HUDEP-2 (cell line): Measurements from ENCODE around the gene CHRNA5.
"Not testable (repeated sequence)": the region's sequence is repeated elsewhere in the genome, so short reads cannot be mapped to it uniquely, and the experiment has no call there.

Experiments used
- DNase-seq, 76 experiments: peaks; one replicate each; lab custom pipeline; 2025; ENCODE audit not compliant: unreplicated experiment in 76 of 76; lab: John Stamatoyannopoulos, UW

CHRNA5 gene

GRCh38 chr15:78565097-78565950 lies at the start of gene CHRNA5:
Gene CHRNA5 (plus strand): TSS chr15:78565520. CDS start chr15:78565720, 200 bp downstream.
- peak in 75 of 76 experiments; percentile 12 to 95 (median 82) for DNase-seq

- not testable (repeated sequence) for DNase-seq
Observed at GRCh38 chr15:78520035-78520434, 45.3 kb upstream of the CHRNA5 start.

GRCh38 chr15:78524230-78524629 lies 41.1 kb upstream of the CHRNA5 start:
- no peak for DNase-seq

GRCh38 chr15:78527325-78527724 lies 38.0 kb upstream of the CHRNA5 start:
- no peak for DNase-seq

GRCh38 chr15:78533331-78533730 lies 32.0 kb upstream of the CHRNA5 start:
- no peak for DNase-seq

- no peak for DNase-seq
Observed at GRCh38 chr15:78536134-78536533, 29.2 kb upstream of the CHRNA5 start.

GRCh38 chr15:78537266-78537905 lies 27.9 kb upstream of the CHRNA5 start:
- DNase-seq, result no peak

- no peak for DNase-seq
Observed at GRCh38 chr15:78538358-78538757, 27.0 kb upstream of the CHRNA5 start.

GRCh38 chr15:78539464-78540140 lies 25.7 kb upstream of the CHRNA5 start:
- DNase-seq, result peak in 2 of 76 experiments; percentile 26 to 42

- DNase-seq, result peak in 75 of 76 experiments; percentile 32 to 91 (median 82)
Observed at GRCh38 chr15:78540141-78540870, 25.0 kb upstream of the CHRNA5 start, which contains the start of gene PSMA4. Gene PSMA4 (plus strand): TSS chr15:78540444. CDS start chr15:78541928, 1,484 bp downstream.

GRCh38 chr15:78540871-78541743 lies 24.2 kb upstream of the CHRNA5 start:
- peak in 11 of 76 experiments; percentile 6 to 41 (median 15) for DNase-seq

GRCh38 chr15:78541744-78542034 lies 23.6 kb upstream of the CHRNA5 start:
- no peak for DNase-seq

- no peak for DNase-seq
Observed at GRCh38 chr15:78542647-78543046, 22.7 kb upstream of the CHRNA5 start.

GRCh38 chr15:78550194-78550593 lies 15.1 kb upstream of the CHRNA5 start:
- no peak for DNase-seq

GRCh38 chr15:78550815-78551214 lies 14.5 kb upstream of the CHRNA5 start:
- DNase-seq, result no peak

GRCh38 chr15:78551902-78552301 lies 13.4 kb upstream of the CHRNA5 start:
- no peak for DNase-seq

- no peak for DNase-seq
Observed at GRCh38 chr15:78552597-78552996, 12.7 kb upstream of the CHRNA5 start.

GRCh38 chr15:78560201-78560600 lies 5.1 kb upstream of the CHRNA5 start:
- not testable (repeated sequence) for DNase-seq

GRCh38 chr15:78561490-78561889 lies 3.8 kb upstream of the CHRNA5 start:
- DNase-seq, result no peak

- DNase-seq, result no peak
Observed at GRCh38 chr15:78563092-78563491, 2.2 kb upstream of the CHRNA5 start.
